GM21515 (cell line): ENCODE data around the gene KRTAP9-8.
"Not testable (repeated sequence)": the region's sequence is repeated elsewhere in the genome, so short reads cannot be mapped to it uniquely, and the experiment has no call there.

Source experiments
- ATAC-seq: cut with Tn5 transposase; IDR thresholded peaks from one replicate; pipeline ENCODE4 v1.9.1; 2021; ENCODE audit not compliant: unreplicated experiment

KRTAP9-8 gene

GRCh38 chr17:41237949-41238437 lies at the start of gene KRTAP9-8:
Gene KRTAP9-8 (plus strand): TSS chr17:41237999. CDS start chr17:41238052, 53 bp downstream.
- not testable (repeated sequence) for ATAC-seq

GRCh38 chr17:41189837-41190318 lies 47.9 kb upstream of the KRTAP9-8 start, which contains the start of gene KRTAP9-1:
Gene KRTAP9-1 (plus strand): TSS chr17:41189887. CDS start chr17:41189887, 0 bp downstream.
- not testable (repeated sequence) for ATAC-seq

GRCh38 chr17:41190328-41190727 lies 47.5 kb upstream of the KRTAP9-8 start:
- ATAC-seq = no peak

- ATAC-seq = no peak
Observed at GRCh38 chr17:41196068-41196467, 41.7 kb upstream of the KRTAP9-8 start.

- no peak for ATAC-seq
Observed at GRCh38 chr17:41199421-41200078, 38.2 kb upstream of the KRTAP9-8 start.

GRCh38 chr17:41211845-41212466 lies 25.8 kb upstream of the KRTAP9-8 start:
- no peak for ATAC-seq

GRCh38 chr17:41212524-41213169 lies 25.2 kb upstream of the KRTAP9-8 start:
- ATAC-seq = no peak

- no peak for ATAC-seq
Observed at GRCh38 chr17:41215681-41216080, 22.1 kb upstream of the KRTAP9-8 start.

- ATAC-seq = no peak
Observed at GRCh38 chr17:41223821-41224220, 14.0 kb upstream of the KRTAP9-8 start.

GRCh38 chr17:41226051-41226450 lies 11.7 kb upstream of the KRTAP9-8 start:
- ATAC-seq = no peak

GRCh38 chr17:41226598-41227095 lies 11.2 kb upstream of the KRTAP9-8 start, which contains the start of gene KRTAP9-2:
Gene KRTAP9-2 (plus strand): TSS chr17:41226648. CDS start chr17:41226655, 7 bp downstream.
- ATAC-seq = not testable (repeated sequence)

- no peak for ATAC-seq
Observed at GRCh38 chr17:41230094-41230493, 7.7 kb upstream of the KRTAP9-8 start.

GRCh38 chr17:41231731-41232130 lies 6.1 kb upstream of the KRTAP9-8 start:
- ATAC-seq = no peak

GRCh38 chr17:41232399-41233105 lies 5.2 kb upstream of the KRTAP9-8 start, which contains the start of gene KRTAP9-3:
Gene KRTAP9-3 (plus strand): TSS chr17:41232449. CDS start chr17:41232502, 53 bp downstream.
- not testable (repeated sequence) for ATAC-seq

- not testable (repeated sequence) for ATAC-seq
Observed at GRCh38 chr17:41237116-41237515, 683 bp upstream of the KRTAP9-8 start.

- ATAC-seq = not testable (repeated sequence)
Observed at GRCh38 chr17:41246995-41247787, 9.4 kb downstream of the KRTAP9-8 start.

- not testable (repeated sequence) for ATAC-seq
Observed at GRCh38 chr17:41249637-41250240, 11.9 kb downstream of the KRTAP9-8 start, which contains the start of gene KRTAP9-4. Gene KRTAP9-4 (plus strand): TSS chr17:41249687. CDS start chr17:41249721, 34 bp downstream.

- no peak for ATAC-seq
Observed at GRCh38 chr17:41251261-41251660, 13.5 kb downstream of the KRTAP9-8 start.

GRCh38 chr17:41254861-41255260 lies 17.1 kb downstream of the KRTAP9-8 start:
- ATAC-seq = no peak
